Fibroblast of skin of right quadriceps (primary cell): ENCODE measurements around the gene CCDC186.

ENCODE experiments used
- DNase-seq: peaks from one replicate; pipeline ENCODE4 v3.0.0-alpha.2; 2013

Gene CCDC186

GRCh38 chr10:114103284-114103683 is 70.7 kb downstream of the CCDC186 start:
- DNase-seq: peak; percentile 61

- no peak for DNase-seq
Measured at GRCh38 chr10:114102256-114102655, 71.7 kb downstream of the CCDC186 start.

DNA sequence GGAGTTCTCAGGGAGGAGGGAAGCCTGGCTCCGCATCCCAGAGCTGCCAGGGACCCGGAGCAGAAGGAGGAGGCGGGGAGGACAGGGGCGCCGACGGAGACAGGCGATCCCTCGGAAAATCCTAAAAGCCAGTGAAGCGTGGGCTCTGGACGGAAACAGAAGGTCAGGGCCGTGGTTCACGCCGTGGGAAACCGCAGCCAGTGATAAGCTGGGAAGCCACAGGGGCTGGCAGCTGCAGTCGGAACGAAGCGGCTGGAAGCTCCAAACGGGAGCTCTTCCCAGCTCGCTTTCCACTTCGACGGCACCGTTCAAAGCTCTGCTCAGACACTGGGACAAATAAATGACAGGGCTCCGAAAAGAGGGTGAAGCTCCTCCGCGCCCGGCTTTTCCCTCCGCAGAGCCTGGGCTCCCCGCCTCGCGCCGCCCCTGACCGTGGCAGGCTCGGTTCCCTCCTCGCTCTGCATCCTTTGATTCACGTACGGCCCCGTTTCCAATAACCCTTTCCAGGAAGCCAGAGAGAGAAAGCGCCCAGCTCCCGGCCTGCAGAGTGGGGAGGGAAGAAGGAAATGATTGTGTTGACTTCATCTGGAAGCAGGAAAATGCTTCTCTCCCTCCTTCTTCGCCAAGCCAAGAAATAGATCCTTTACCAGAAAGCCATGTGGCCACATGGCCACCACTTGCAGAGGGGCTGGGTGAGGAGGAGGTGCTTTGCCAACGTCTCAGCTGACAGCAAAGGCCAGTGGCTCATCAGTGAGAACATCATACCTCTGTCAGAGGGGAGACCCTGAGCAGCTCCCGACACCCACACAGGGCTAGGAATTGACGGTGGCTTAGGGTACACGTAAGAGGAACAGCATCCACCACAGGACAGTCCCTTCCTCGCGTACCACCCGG is 72.9 kb downstream of the CCDC186 start:
- peak; percentile 28 for DNase-seq

GRCh38 chr10:114096864-114097263 is 77.1 kb downstream of the CCDC186 start:
- DNase-seq: no peak

GRCh38 chr10:114095559-114096337 is 78.3 kb downstream of the CCDC186 start:
- peak; percentile 28 for DNase-seq

DNA sequence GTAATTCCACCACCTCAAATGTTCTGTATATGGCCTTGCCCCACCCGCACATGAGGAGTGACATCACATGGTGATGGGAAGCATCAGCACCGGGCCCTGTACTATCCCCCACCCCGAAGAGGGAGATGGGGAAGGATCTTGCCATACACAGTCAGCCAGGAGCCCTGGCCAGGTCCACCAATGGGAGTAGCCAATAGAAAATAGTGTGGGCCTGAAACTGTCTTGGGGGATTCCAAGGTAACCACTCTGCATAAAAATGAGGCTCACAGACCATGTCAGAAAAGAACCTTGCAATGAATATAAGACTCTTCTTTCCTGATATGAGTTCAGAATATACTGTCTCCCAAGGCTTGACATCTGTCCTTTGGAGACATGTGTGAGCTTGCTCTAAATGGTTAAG is 79.2 kb downstream of the CCDC186 start:
- no peak for DNase-seq

GRCh38 chr10:114087655-114088054 is 86.3 kb downstream of the CCDC186 start:
- DNase-seq: no peak

DNA sequence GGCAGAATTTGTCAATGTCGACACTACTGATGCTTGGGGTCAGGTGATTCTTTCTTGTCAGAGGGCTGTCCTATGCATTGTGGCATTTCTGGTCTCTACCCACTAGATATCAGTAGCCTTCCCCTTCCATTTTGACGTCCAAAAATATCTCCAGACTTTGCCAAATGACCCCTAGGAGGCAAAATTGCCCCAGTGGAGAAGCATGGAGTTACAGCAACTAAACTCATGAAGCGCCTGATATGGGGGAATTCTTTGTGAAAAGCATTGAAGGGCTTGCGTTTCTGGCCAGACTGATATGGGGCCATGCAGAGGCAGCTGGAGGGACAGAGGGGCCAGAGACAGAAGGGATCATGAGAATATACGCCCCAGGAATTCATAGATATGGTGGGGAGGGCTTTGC is 86.7 kb downstream of the CCDC186 start:
- DNase-seq: no peak

GRCh38 chr10:114084215-114084614 is 89.8 kb downstream of the CCDC186 start:
- DNase-seq: no peak

- DNase-seq: no peak
Measured at GRCh38 chr10:114083040-114083439, 91.0 kb downstream of the CCDC186 start.

GRCh38 chr10:114081911-114082583 is 92.0 kb downstream of the CCDC186 start:
- no peak for DNase-seq

GRCh38 chr10:114079421-114079820 is 94.6 kb downstream of the CCDC186 start:
- DNase-seq: no peak

GRCh38 chr10:114078346-114078745 is 95.7 kb downstream of the CCDC186 start:
- DNase-seq: no peak

- DNase-seq: no peak
Measured at GRCh38 chr10:114077815-114078219, 96.2 kb downstream of the CCDC186 start.

DNA sequence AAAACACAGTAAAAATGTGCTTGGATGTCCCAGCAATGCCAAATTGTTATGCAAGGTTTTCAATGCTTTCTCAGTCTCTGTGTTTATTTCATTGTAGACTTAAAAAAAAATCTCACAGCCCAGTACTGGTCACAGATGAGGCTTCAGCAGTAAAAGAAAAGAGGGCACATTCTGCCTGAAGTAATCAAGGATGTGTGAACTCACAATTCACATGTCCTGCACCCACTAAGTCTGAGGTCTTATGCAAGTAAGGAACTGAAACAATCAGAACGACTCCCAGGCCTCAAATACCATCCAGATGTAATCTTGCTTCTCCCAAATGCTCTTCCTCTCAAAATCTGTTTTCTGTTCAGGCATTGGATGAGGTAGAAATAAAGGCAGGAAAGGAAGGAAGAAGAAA is 96.7 kb downstream of the CCDC186 start:
- no peak for DNase-seq

- no peak for DNase-seq
Measured at GRCh38 chr10:114075093-114075492, 98.9 kb downstream of the CCDC186 start.

GRCh38 chr10:114073395-114074186 is 100.4 kb downstream of the CCDC186 start:
- DNase-seq: no peak

- no peak for DNase-seq
Measured at GRCh38 chr10:114071178-114071577, 102.8 kb downstream of the CCDC186 start.
